ENCODE measurements around the gene NDUFA7. TPM values are rescaled to one million over a fixed set of nuclear protein-coding genes. Genes with fewer than 3 reads are reported as not detected.
A peak's percentile ranks its signal among the peaks of the same experiment; 100 is the strongest.

NDUFA7 gene
- total and polyA plus RNA-seq, 2 of the 13 experiments (the other 11 are each of a cell fraction or from before 2014, with no cell fraction given) = 64.5 to 71.5 TPM

- TF ChIP-seq ZNF619 (CRISPR knock-in tag; IDR thresholded peaks at IDR 0.05) (no peak), ZNF530 (CRISPR knock-in tag; IDR thresholded peaks at IDR 0.05; ENCODE audit: low read depth) (no peak), ARHGAP35 (CRISPR knock-in tag; IDR thresholded peaks at IDR 0.05; ENCODE audit: borderline replicate concordance) (0 out of 2 replicates have a peak, but pooled peaks have one; percentile 58), PHB2 (IDR thresholded peaks at IDR 0.05; ENCODE audit: partially characterized antibody) (no peak), DBP (CRISPR knock-in tag; IDR thresholded peaks at IDR 0.05; ENCODE audit: not compliant biosample characterization) (no peak), SSRP1 (CRISPR knock-in tag; IDR thresholded peaks at IDR 0.05) (no peak), GZF1 (CRISPR knock-in tag; IDR thresholded peaks at IDR 0.05) (peak; percentile 70; the same call in 1 of the 2 replicates), ZNF713 (CRISPR knock-in tag; IDR thresholded peaks at IDR 0.05) (no peak), ATF7-NPFF (CRISPR knock-in tag; IDR thresholded peaks at IDR 0.05; ENCODE audit: low read depth) (0 out of 2 replicates have a peak, but pooled peaks have one; percentile 21), ARNTL (CRISPR knock-in tag; IDR thresholded peaks at IDR 0.05) (peak; percentile 40; the same call in 1 of the 2 replicates), ARNT2 (CRISPR knock-in tag; IDR thresholded peaks at IDR 0.05; ENCODE audit: low read depth) (peak; percentile 61; the same call in 1 of the 2 replicates), CHCHD3 (CRISPR knock-in tag; IDR thresholded peaks at IDR 0.05) (no peak), ZBTB1 (CRISPR knock-in tag; IDR thresholded peaks at IDR 0.05; ENCODE audit: borderline replicate concordance) (no peak), GLI4 (CRISPR knock-in tag; IDR thresholded peaks at IDR 0.05; ENCODE audit: borderline replicate concordance) (no peak; the same call in 1 of the 2 replicates), ZBTB21 (CRISPR knock-in tag; IDR thresholded peaks at IDR 0.05) (no peak), ZMYM3 (CRISPR knock-in tag; IDR thresholded peaks at IDR 0.05) (peak; percentile 68), ZNF441 (CRISPR knock-in tag; IDR thresholded peaks at IDR 0.05; ENCODE audit: borderline replicate concordance) (no peak), SIX1 (CRISPR knock-in tag; IDR thresholded peaks at IDR 0.05; ENCODE audit: borderline replicate concordance) (no peak)
- TF ChIP-seq, protein P1, sequence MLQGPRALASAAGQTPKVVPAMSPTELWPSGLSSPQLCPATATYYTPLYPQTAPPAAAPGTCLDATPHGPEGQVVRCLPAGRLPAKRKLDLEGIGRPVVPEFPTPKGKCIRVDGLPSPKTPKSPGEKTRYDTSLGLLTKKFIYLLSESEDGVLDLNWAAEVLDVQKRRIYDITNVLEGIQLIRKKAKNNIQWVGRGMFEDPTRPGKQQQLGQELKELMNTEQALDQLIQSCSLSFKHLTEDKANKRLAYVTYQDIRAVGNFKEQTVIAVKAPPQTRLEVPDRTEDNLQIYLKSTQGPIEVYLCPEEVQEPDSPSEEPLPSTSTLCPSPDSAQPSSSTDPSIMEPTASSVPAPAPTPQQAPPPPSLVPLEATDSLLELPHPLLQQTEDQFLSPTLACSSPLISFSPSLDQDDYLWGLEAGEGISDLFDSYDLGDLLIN (CRISPR knock-in tag; IDR thresholded peaks at IDR 0.05; ENCODE audit: borderline replicate concordance) = no peak
- TF ChIP-seq, protein P2, sequence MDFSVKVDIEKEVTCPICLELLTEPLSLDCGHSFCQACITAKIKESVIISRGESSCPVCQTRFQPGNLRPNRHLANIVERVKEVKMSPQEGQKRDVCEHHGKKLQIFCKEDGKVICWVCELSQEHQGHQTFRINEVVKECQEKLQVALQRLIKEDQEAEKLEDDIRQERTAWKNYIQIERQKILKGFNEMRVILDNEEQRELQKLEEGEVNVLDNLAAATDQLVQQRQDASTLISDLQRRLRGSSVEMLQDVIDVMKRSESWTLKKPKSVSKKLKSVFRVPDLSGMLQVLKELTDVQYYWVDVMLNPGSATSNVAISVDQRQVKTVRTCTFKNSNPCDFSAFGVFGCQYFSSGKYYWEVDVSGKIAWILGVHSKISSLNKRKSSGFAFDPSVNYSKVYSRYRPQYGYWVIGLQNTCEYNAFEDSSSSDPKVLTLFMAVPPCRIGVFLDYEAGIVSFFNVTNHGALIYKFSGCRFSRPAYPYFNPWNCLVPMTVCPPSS (IDR thresholded peaks at IDR 0.05) = no peak
- TF ChIP-seq, protein P3, sequence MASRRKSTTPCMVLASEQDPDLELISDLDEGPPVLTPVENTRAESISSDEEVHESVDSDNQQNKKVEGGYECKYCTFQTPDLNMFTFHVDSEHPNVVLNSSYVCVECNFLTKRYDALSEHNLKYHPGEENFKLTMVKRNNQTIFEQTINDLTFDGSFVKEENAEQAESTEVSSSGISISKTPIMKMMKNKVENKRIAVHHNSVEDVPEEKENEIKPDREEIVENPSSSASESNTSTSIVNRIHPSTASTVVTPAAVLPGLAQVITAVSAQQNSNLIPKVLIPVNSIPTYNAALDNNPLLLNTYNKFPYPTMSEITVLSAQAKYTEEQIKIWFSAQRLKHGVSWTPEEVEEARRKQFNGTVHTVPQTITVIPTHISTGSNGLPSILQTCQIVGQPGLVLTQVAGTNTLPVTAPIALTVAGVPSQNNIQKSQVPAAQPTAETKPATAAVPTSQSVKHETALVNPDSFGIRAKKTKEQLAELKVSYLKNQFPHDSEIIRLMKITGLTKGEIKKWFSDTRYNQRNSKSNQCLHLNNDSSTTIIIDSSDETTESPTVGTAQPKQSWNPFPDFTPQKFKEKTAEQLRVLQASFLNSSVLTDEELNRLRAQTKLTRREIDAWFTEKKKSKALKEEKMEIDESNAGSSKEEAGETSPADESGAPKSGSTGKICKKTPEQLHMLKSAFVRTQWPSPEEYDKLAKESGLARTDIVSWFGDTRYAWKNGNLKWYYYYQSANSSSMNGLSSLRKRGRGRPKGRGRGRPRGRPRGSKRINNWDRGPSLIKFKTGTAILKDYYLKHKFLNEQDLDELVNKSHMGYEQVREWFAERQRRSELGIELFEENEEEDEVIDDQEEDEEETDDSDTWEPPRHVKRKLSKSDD (CRISPR knock-in tag; IDR thresholded peaks at IDR 0.05; ENCODE audit: low read depth) = no peak
These were observed 42.9 kb upstream of the NDUFA7 start, which contains the start of gene ANGPTL4 (continued) for GRCh38 chr19:8363803-8364771.

Measured in HepG2 (cell line).